Trophoblast cell (in vitro differentiated cells and primary cell): ENCODE results near the gene NMBR.

ENCODE experiments used
- DNase-seq, 2 donors: peaks; one replicate each; pipeline ENCODE4 v3.0.0-alpha.2; 2016
- H2AFZ ChIP-seq: 2 replicates; pipeline ENCODE4 v1.6.1; 2013; ENCODE audit warnings: low read length, moderate library complexity, mild to moderate bottlenecking; ENCODE audit not compliant: insufficient read depth, poor library complexity
- H2AK5ac ChIP-seq: 2 replicates; pipeline ENCODE4 v1.6.1; 2013; ENCODE audit warnings: mild to moderate bottlenecking, low read length
- H2BK120ac ChIP-seq: 2 replicates; pipeline ENCODE4 v1.6.1; 2013; ENCODE audit warnings: low read length, mild to moderate bottlenecking, moderate library complexity; ENCODE audit not compliant: insufficient read depth, poor library complexity
- H2BK12ac ChIP-seq: 2 replicates; pipeline ENCODE4 v1.6.1; 2013; ENCODE audit warnings: mild to moderate bottlenecking, low read length, moderate library complexity
- H2BK5ac ChIP-seq: 2 replicates; pipeline ENCODE4 v1.6.1; 2013; ENCODE audit warnings: low read length, low read depth, moderate library complexity, mild to moderate bottlenecking; ENCODE audit not compliant: poor library complexity
- H3K14ac ChIP-seq: 2 replicates; pipeline ENCODE4 v1.6.1; 2013; ENCODE audit warnings: mild to moderate bottlenecking, low read length
- H3K18ac ChIP-seq: 2 replicates; pipeline ENCODE4 v1.6.1; 2013; ENCODE audit warnings: mild to moderate bottlenecking, low read length
- H3K23ac ChIP-seq: 2 replicates; pipeline ENCODE4 v1.6.1; 2013; ENCODE audit warnings: low read length
- H3K27ac ChIP-seq: 2 replicates; pipeline ENCODE4 v1.5.1; 2013; ENCODE audit warnings: low read depth, mild to moderate bottlenecking, inconsistent platforms, low read length, moderate library complexity
- H3K27me3 ChIP-seq: 2 replicates; pipeline ENCODE4 v1.6.1; 2013; ENCODE audit warnings: inconsistent platforms, mild to moderate bottlenecking, low read length, moderate library complexity; ENCODE audit not compliant: insufficient read depth
- H3K36me3 ChIP-seq, 2 experiments: 1 replicate in 1 of 2; 2 replicates in 1 of 2; pipeline ENCODE4 v1.6.1; 2013; ENCODE audit warnings: low read length in 2 of 2, mild to moderate bottlenecking in 2 of 2, moderate library complexity in 1 of 2; ENCODE audit not compliant: insufficient read depth in 2 of 2, control insufficient read depth in 1 of 2
- H3K4ac ChIP-seq: 2 replicates; pipeline ENCODE4 v1.6.1; 2013; ENCODE audit warnings: low read depth, mild to moderate bottlenecking, low read length, moderate library complexity
- H3K4me1 ChIP-seq, 2 experiments: 1 replicate in 1 of 2; 2 replicates in 1 of 2; pipeline ENCODE4 v1.6.1; 2013; ENCODE audit warnings: low read length in 2 of 2, mild to moderate bottlenecking in 2 of 2, moderate library complexity in 1 of 2; ENCODE audit not compliant: insufficient read depth in 2 of 2, control insufficient read depth in 1 of 2
- H3K4me2 ChIP-seq: 2 replicates; pipeline ENCODE4 v1.6.1; 2013; ENCODE audit warnings: inconsistent platforms, mild to moderate bottlenecking, low read length, moderate library complexity
- H3K4me3 ChIP-seq: 2 replicates; pipeline ENCODE4 v1.5.1; 2013; ENCODE audit warnings: mild to moderate bottlenecking, low read depth, low read length, inconsistent platforms
- H3K79me1 ChIP-seq: one replicate; pipeline ENCODE4 v1.6.1; 2013; ENCODE audit warnings: low read length
- H3K79me2 ChIP-seq: 2 replicates; pipeline ENCODE4 v1.6.1; 2013; ENCODE audit warnings: low read length, mild to moderate bottlenecking; ENCODE audit not compliant: control insufficient read depth, insufficient read depth, poor library complexity
- H3K9ac ChIP-seq: 2 replicates; pipeline ENCODE4 v1.6.1; 2013; ENCODE audit warnings: mild to moderate bottlenecking, low read length
- H3K9me3 ChIP-seq: 2 replicates; pipeline ENCODE4 v1.6.1; 2013; ENCODE audit warnings: low read depth, mild to moderate bottlenecking, control low read depth, inconsistent platforms, low read length; ENCODE audit not compliant: insufficient read depth
- H4K12ac ChIP-seq: 2 replicates; pipeline ENCODE4 v1.6.1; 2013; ENCODE audit warnings: low read depth, mild to moderate bottlenecking, low read length, moderate library complexity
- H4K8ac ChIP-seq: 2 replicates; pipeline ENCODE4 v1.6.1; 2013; ENCODE audit warnings: low read depth, mild to moderate bottlenecking, low read length, moderate library complexity
- H4K91ac ChIP-seq: one replicate; pipeline ENCODE4 v1.6.1; 2013; ENCODE audit warnings: low read depth, mild to moderate bottlenecking, low read length, moderate library complexity
- WGBS: extraction: QIAGEN DNeasy Blood & Tissue Kit; methylation state at CpG from one replicate; pipeline ENCODE4 v1.1.7; 2013; ENCODE audit warnings: missing lambda C conversion rate; ENCODE audit not compliant: insufficient read length, insufficient coverage; ENCODE audit errors: extremely low coverage; 5-methylcytosine and 5-hydroxymethylcytosine counted together

NMBR gene

DNA sequence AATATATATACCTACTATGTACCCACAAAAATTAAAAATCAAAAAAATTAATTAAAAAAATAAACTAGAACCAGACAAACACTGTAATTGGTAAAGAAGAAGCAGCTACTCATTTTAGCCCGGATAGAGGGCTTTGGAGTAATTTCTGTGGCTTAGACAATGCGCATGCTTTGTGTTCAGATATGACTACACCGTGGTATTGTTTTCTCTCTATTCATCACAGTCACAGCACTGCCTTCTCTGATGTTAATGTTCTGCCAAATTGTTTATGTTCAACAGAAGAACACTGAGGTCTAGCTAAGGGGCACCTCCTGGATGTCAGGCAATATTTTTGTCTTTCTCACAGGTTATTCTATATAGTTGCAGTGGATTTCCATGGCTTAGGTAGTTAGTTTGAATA is 91.7 kb downstream of the NMBR start:
- Histone ChIP-seq H3K9me3 (no peaks in the 10 kb centered on the region), H3K27ac (no peak overlapping the region), H2AFZ (no peak overlapping the region), H2BK5ac (no peak overlapping the region), H3K4me3 (no peak overlapping the region), H3K36me3 (no peaks in the 10 kb centered on the region), H3K9ac (no peak overlapping the region), H3K23ac (no peak overlapping the region), H2BK12ac (no peak overlapping the region), H4K91ac (no peak overlapping the region), H3K4me1 (no peaks in the 10 kb centered on the region), H4K12ac (no peak overlapping the region), H3K14ac (no peak overlapping the region), H3K4ac (no peak overlapping the region), H4K8ac (no peak overlapping the region), H3K4me2 (no peak overlapping the region), H2AK5ac (no peak overlapping the region), H3K27me3 (no peaks in the 10 kb centered on the region), H2BK120ac (no peak overlapping the region), H3K79me2 (no peaks in the 10 kb centered on the region), H3K79me1 (no peaks in the 10 kb centered on the region), H3K18ac (no peak overlapping the region)
- WGBS, result no CpG with 5 or more reads among the region's 3 CpGs
- DNase-seq, result no peak

DNA sequence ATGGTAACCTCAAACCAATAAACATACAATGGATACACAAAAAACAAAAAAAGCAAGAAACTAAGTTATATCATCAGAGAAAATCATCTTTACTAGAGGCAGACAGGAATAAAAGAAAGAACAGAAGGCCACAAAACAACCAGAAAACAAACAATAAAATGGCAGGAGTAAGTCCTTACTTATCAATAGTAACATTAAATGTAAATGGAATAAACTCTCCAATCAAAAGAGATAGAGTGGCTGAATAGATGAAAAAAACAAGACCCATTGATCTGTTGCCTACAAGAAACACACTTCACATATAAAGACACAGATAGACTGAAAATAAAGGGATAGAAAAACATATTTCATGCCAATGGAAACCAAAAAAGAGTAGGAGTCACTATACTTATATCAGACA is 95.5 kb downstream of the NMBR start:
- Histone ChIP-seq H3K36me3 (no peaks in the 10 kb centered on the region), H3K4me2 (no peak overlapping the region), H2AK5ac (no peak overlapping the region), H2BK12ac (no peak overlapping the region), H2BK120ac (no peak overlapping the region), H3K18ac (no peak overlapping the region), H3K4me3 (no peak overlapping the region), H4K12ac (no peak overlapping the region), H2AFZ (no peak overlapping the region), H3K9ac (no peak overlapping the region), H3K23ac (no peak overlapping the region), H4K8ac (no peak overlapping the region), H3K79me1 (no peaks in the 10 kb centered on the region), H3K27ac (no peak overlapping the region), H2BK5ac (no peak overlapping the region), H3K4ac (no peak overlapping the region), H4K91ac (no peak overlapping the region), H3K4me1 (no peaks in the 10 kb centered on the region), H3K79me2 (no peaks in the 10 kb centered on the region), H3K9me3 (no peaks in the 10 kb centered on the region), H3K27me3 (no peaks in the 10 kb centered on the region), H3K14ac (no peak overlapping the region)
- DNase-seq, result no peak

DNA sequence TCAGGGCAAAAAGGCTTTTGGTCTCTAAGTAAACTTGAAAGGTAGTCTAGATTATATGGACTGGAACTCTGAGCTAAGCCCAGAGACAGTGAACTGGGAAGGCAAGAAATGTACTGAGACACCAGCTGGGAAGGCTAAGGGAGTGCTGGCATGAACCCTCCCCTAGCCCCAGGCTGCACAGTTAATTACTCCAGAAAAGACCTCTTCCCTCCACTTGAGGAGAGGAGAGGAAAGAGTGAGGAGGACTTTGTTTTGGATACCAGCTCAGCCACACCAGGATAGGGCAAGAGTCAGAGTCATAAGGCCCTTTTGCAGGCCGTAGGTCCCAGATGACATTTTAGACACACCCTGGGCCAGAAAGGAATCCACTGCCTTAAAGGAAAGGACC is 98.3 kb downstream of the NMBR start:
- Histone ChIP-seq H3K27ac (no peak overlapping the region), H3K4me3 (no peak overlapping the region), H4K91ac (no peak overlapping the region), H3K36me3 (no peaks in the 10 kb centered on the region), H2BK5ac (no peak overlapping the region), H3K79me2 (no peaks in the 10 kb centered on the region), H4K12ac (no peak overlapping the region), H3K9me3 (no peaks in the 10 kb centered on the region), H3K27me3 (no peaks in the 10 kb centered on the region), H2AFZ (no peak overlapping the region), H3K4me2 (no peak overlapping the region), H3K4ac (no peak overlapping the region), H2AK5ac (no peak overlapping the region), H3K79me1 (no peaks in the 10 kb centered on the region), H3K18ac (no peak overlapping the region), H3K4me1 (no peaks in the 10 kb centered on the region), H3K23ac (no peak overlapping the region), H2BK120ac (no peak overlapping the region), H3K14ac (no peak overlapping the region), H2BK12ac (no peak overlapping the region), H3K9ac (no peak overlapping the region), H4K8ac (no peak overlapping the region)
- peak; percentile 82 to 84 for DNase-seq
- WGBS, result no CpG with 5 or more reads among the region's 1 CpG

DNA sequence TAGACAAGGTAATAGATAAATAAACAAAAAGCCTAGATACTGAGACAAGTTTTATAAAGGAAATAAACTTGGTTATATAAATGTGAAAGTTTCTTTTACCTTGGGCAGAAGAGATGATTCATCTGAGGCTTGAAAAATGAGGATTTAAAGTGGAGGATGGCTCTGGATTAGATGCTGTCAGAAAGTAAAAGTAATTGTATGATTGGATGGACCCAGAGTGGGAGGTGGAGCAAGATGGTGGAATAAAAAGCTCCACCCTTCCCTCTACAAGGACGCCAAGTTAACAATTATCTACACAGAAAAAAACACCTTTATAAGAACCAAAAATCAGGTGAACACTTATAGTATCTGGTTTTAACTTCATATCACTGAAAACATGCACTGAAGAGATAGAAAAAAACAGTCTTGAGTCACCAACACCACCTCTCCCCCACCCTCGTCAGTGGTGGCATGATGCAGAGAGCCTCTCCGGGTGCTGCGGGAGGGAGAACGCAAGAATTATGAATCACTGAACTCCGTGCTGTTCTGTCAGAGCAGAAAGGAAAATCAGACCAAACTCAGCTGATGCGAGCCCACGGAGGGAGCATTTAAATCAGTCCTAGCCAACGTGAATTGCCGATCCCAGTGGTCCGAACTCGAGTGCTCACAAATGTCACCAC is 98.9 kb downstream of the NMBR start:
- Histone ChIP-seq H2BK5ac (no peak overlapping the region), H2AFZ (no peak overlapping the region), H3K4me1 (no peaks in the 10 kb centered on the region)

More for the DNA sequence above, 98.9 kb downstream of the NMBR start:
- H3K23ac ChIP-seq, result no peak overlapping the region
- H3K9me3 ChIP-seq, result no peaks in the 10 kb centered on the region
- H3K18ac ChIP-seq, result no peak overlapping the region
- no peak overlapping the region for H3K4me2 ChIP-seq
- peak; percentile 66 to 77 for DNase-seq
- H2AK5ac ChIP-seq, result no peak overlapping the region
- H3K4ac ChIP-seq, result no peak overlapping the region
- H3K79me2 ChIP-seq, result no peaks in the 10 kb centered on the region
- H2BK12ac ChIP-seq, result no peak overlapping the region
- H3K27ac ChIP-seq, result no peak overlapping the region
- no peak overlapping the region for H4K91ac ChIP-seq
- H2BK120ac ChIP-seq, result no peak overlapping the region
- no peak overlapping the region for H4K12ac ChIP-seq
- no peaks in the 10 kb centered on the region for H3K79me1 ChIP-seq
- no peaks in the 10 kb centered on the region for H3K36me3 ChIP-seq
- H3K9ac ChIP-seq, result no peak overlapping the region
- H3K27me3 ChIP-seq, result no peaks in the 10 kb centered on the region
- no peak overlapping the region for H3K14ac ChIP-seq
- no CpG with 5 or more reads among the region's 12 CpGs for WGBS
- no peak overlapping the region for H3K4me3 ChIP-seq
- no peak overlapping the region for H4K8ac ChIP-seq
